DND-41 (cell line): ENCODE results near the gene PPP1R36.

Experiments
- CTCF ChIP-seq: IDR thresholded peaks from 2 replicates; pipeline ENCODE4 v1.5.1; 2012; ENCODE audit warnings: borderline replicate concordance, low read length, moderate library complexity, mild to moderate bottlenecking; ENCODE audit not compliant: poor library complexity, severe bottlenecking; ENCODE audit errors: extremely low read depth
- EZH2 ChIP-seq: IDR thresholded peaks from 3 replicates; pipeline ENCODE4 v1.6.1; 2012; ENCODE audit warnings: borderline replicate concordance, low read depth, mild to moderate bottlenecking, moderate library complexity, low read length, inconsistent platforms; ENCODE audit not compliant: severe bottlenecking

GRCh38 chr14:64636980-64637429, 87.2 kb downstream of the PPP1R36 start:
- no peak for TF ChIP-seq CTCF
- TF ChIP-seq EZH2 = no peak
